GM23338 (cell line): Measurements from ENCODE around the gene RWDD4.

Source experiments
- CTCF ChIP-seq, 2 experiments: fragments of 200-600 bp in 1 of 2; sonication (generic) in 1 of 2; conservative IDR thresholded peaks; 2 replicates each; pipeline versions ENCODE4 v1.5.1 to v1.6.1; 2016 to 2017; ENCODE audit warnings: antibody characterized with exemption in 2 of 2, low read depth in 2 of 2, mild to moderate bottlenecking in 2 of 2, moderate library complexity in 1 of 2
- EZH2 ChIP-seq: fragments of 200-600 bp; sonication (generic); IDR thresholded peaks from one replicate; pipeline ENCODE4 v1.8.0; 2017; ENCODE audit warnings: antibody characterized with exemption, mild to moderate bottlenecking, low read depth; ENCODE audit not compliant: unreplicated experiment
- EZH2phosphoT487 ChIP-seq: fragments of 200-600 bp; sonication (generic); IDR thresholded peaks from one replicate; pipeline ENCODE4 v1.8.1; 2018; ENCODE audit warnings: antibody characterized with exemption; ENCODE audit not compliant: unreplicated experiment
- JUNB ChIP-seq: IDR thresholded peaks from one replicate; pipeline ENCODE4 v1.6.1; 2016; ENCODE audit warnings: antibody characterized with exemption; ENCODE audit not compliant: unreplicated experiment
- POLR2AphosphoS5 ChIP-seq: IDR thresholded peaks from 2 replicates; pipeline ENCODE4 v1.6.1; 2016; ENCODE audit warnings: antibody characterized with exemption, low read depth

- TF ChIP-seq CTCF (conservative IDR thresholded peaks at IDR 0.05; ENCODE audit: low read depth in 2 of 2) = no peak
- TF ChIP-seq EZH2phosphoT487 = no peak
- TF ChIP-seq JUNB = no peak
- no peak for TF ChIP-seq EZH2
- TF ChIP-seq POLR2AphosphoS5 = no peak
These were observed 23.2 kb downstream of the RWDD4 start for GRCh38 chr4:183635741-183636140.
